ENCODE data around the gene METTL21C.

GRCh38 chr13:102696465-102696864, 1.6 kb upstream of the METTL21C start:
- TF ChIP-seq CTCF (IDR thresholded peaks at IDR 0.05) = no peak
- no peak for TF ChIP-seq POLR2A (IDR thresholded peaks at IDR 0.05)
